DND-41 (cell line): Measurements from ENCODE around the gene POLD1.

Experiments
- EZH2 ChIP-seq: IDR thresholded peaks from 3 replicates; pipeline ENCODE4 v1.6.1; 2012; ENCODE audit warnings: borderline replicate concordance, low read depth, mild to moderate bottlenecking, moderate library complexity, low read length, inconsistent platforms; ENCODE audit not compliant: severe bottlenecking
- TF ChIP-seq, protein P1 (sequence below): IDR thresholded peaks from 2 replicates; pipeline ENCODE4 v1.5.1; 2012; ENCODE audit warnings: borderline replicate concordance, low read length, moderate library complexity, mild to moderate bottlenecking; ENCODE audit not compliant: poor library complexity, severe bottlenecking; ENCODE audit errors: extremely low read depth

DNA sequence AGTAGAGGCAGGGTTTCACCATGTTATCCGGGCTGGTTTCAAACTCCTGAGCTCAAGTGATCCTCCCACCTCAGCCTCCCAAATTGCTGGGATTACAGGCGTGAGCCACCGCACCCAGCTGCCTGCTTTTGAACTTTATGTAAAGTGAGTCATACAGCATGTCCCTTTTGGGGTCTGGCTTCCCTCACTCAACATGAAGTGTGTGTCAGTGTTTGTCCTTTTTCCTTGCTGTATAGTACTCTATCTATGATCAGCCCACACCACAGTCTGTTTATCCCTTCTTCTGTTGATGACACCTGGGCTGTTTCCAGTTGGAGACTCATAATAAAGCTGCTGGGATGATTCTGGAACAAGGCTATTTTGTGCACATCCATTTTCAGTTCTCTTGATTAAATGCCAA is 36.7 kb downstream of the POLD1 start:
- TF ChIP-seq, protein P1, sequence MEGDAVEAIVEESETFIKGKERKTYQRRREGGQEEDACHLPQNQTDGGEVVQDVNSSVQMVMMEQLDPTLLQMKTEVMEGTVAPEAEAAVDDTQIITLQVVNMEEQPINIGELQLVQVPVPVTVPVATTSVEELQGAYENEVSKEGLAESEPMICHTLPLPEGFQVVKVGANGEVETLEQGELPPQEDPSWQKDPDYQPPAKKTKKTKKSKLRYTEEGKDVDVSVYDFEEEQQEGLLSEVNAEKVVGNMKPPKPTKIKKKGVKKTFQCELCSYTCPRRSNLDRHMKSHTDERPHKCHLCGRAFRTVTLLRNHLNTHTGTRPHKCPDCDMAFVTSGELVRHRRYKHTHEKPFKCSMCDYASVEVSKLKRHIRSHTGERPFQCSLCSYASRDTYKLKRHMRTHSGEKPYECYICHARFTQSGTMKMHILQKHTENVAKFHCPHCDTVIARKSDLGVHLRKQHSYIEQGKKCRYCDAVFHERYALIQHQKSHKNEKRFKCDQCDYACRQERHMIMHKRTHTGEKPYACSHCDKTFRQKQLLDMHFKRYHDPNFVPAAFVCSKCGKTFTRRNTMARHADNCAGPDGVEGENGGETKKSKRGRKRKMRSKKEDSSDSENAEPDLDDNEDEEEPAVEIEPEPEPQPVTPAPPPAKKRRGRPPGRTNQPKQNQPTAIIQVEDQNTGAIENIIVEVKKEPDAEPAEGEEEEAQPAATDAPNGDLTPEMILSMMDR: no peak
- TF ChIP-seq EZH2: no peak
